GM10847 (cell line): ENCODE results near the gene BTBD6.

Experiments
- POLR2A ChIP-seq: IDR thresholded peaks from 2 replicates; pipeline ENCODE4 v1.6.1; 2011; ENCODE audit not compliant: insufficient read length; ENCODE audit errors: extremely low read depth

Gene BTBD6

DNA sequence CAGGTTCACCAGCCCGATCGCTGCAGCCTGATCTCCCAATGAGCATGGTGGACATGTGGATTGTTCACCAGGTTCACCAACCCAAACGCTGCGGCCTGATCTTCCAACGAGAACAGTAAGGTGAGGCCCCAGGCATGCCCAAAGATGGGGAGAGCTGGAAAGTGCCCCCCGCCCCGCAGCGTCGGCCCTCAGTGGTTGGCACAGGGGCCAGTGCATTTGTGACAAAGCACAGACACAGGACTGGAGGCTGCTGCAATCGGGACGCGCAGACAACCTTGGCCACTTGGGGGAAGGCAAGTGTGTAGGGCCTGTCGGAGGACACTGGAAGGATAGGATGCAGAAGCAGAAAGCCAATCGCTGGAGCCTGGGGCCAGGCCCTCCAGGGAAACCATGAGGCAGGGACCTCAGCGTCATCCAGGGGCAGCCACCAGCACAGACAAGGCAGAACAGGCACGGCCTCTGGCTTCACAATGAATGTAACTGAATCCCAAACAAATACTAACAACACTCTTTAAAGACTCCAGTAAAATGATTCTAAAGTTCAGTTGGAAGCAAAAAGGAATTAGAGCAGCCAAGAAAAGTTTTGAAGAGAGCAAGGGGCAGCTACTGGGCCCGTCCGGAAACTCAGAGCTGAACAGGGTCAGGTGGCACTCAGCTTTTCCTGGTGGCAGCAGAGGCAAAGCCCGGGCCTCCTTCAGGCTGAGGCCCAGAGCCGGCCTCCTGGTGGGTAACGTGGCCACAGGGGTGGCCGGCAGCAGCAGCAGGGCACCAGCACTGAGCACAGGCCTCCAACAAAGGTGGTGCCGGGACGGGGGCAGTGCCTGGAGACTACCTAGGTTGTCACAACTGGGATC, 39.1 kb downstream of the BTBD6 start:
- TF ChIP-seq POLR2A: no peak

- TF ChIP-seq POLR2A: no peak
Measured at GRCh38 chr14:105290621-105291346, 42.5 kb downstream of the BTBD6 start.

GRCh38 chr14:105292826-105293711, 44.7 kb downstream of the BTBD6 start:
- TF ChIP-seq POLR2A: no peak

DNA sequence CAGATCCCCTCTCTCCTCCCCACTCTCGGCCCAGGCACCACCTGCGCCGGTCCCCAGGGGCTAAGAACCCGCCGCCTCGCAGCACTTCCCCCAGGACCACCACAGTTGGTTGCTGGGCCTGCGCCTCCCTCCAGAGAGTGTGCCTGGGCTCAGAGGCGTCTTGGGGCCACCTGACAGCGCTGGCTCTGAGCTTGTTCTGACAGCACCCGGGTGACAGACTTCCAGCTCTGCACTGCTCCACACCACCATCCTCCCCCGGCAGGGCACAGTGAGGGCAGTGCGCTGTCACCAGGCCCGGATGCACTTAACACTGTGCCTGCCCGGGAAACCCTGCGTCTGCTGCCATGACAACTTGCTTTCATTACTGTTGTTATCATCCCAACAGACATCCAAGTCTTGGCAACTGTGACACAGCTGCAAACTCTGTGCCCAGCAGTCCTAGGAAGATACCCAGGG, 45.8 kb downstream of the BTBD6 start:
- TF ChIP-seq POLR2A: no peak

DNA sequence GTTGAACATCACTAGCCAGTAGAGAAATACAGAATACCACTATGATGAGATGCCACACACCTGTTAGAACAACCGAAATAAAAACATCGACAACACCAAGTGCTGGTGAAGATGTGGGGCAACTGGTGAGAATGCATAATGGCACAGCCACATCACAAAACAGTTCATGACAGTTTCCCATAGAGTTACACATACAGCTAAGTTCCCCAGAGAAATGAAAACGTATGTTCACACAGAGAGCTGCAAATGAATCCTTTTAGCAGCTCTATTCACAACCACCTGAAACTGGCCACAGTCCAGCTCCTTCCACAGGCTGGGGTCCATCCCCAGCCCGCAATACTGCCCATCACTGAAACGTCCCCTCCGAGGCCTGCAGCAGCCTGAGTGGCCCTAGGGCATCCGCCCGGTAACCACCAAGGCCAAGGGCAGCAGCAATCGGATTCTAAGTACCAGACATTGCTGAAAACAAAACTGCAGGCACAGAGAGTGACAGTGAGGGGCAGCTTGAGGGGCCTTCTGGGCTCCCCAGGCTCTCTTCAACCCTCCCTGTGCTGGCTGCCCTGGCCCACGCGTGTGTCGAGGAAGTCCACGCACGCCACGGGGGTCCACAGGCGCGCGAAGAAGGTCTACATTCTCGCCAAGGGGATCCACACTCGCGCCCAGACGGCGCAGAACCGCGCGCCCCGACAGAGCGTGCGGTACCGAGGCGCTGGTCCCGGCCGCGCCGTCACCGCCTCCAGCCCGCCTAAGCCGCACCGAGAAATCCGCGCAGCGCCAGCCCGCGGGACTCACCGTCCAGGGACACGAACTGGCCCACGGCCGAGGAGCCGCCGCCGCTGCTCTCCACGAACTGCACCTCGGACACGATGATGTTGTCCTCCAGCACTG, 51.6 kb downstream of the BTBD6 start:
- no peak for TF ChIP-seq POLR2A
